Mammary epithelial cell (primary cell): ENCODE data around the gene DOCK1.

Experiments used
- CTCF ChIP-seq, 2 donors: IDR thresholded peaks in 1 of 2; conservative IDR thresholded peaks in 1 of 2; 2 replicates each; pipeline ENCODE4 v1.5.1; 2011 to 2012; ENCODE audit warnings: inconsistent platforms in 2 of 2, low read length in 2 of 2, mild to moderate bottlenecking in 2 of 2, control low read depth in 1 of 2, low read depth in 1 of 2; ENCODE audit not compliant: insufficient read depth in 1 of 2; ENCODE audit errors: extremely low read depth in 1 of 2
- EZH2 ChIP-seq: IDR thresholded peaks from 2 replicates; pipeline ENCODE4 v1.6.1; 2012; ENCODE audit warnings: low read length, inconsistent platforms, borderline replicate concordance

- TF ChIP-seq CTCF (conservative IDR thresholded peaks at IDR 0.05 in 1 of 2, IDR thresholded peaks at IDR 0.05 in 1 of 2; ENCODE audit: extremely low read depth in 1 of 2, insufficient read depth in 1 of 2, low read depth in 1 of 2, low read length in 2 of 2) (no peak), EZH2 (no peak)
Measured at GRCh38 chr10:127354992-127355391, 449.8 kb downstream of the DOCK1 start.
